Measurements from ENCODE around the gene EIF4H. TPM values are rescaled to one million over a fixed set of nuclear protein-coding genes. Genes with fewer than 3 reads are reported as not detected.

The EIF4H gene
- total RNA-seq, 4 donors from 2014 or later = 291 to 344 (median 322) TPM

GRCh38 chr7:74143383-74143782 lies 30.8 kb upstream of the EIF4H start:
- no peaks in the 10 kb centered on the region for H3K36me3 ChIP-seq
- no peak for ATAC-seq
- 40 to 61% methylated on average over 4 to 6 of the region's 6 CpGs for WGBS, 2 donors (ENCODE audit: low coverage in 1 of 2)
- no peak overlapping the region for H3K27ac ChIP-seq
- H3K4me1 ChIP-seq = no peaks in the 10 kb centered on the region
- TF ChIP-seq POLR2A (IDR thresholded peaks at IDR 0.05) (no peak), POLR2AphosphoS5 (IDR thresholded peaks at IDR 0.05) (no peak), CTCF (IDR thresholded peaks at IDR 0.05) (no peak), EP300 (IDR thresholded peaks at IDR 0.05) (no peak)
- no peaks in the 10 kb centered on the region for H3K9me3 ChIP-seq
- no peaks in the 10 kb centered on the region for H3K27me3 ChIP-seq
- H3K4me3 ChIP-seq = no peak overlapping the region

- Histone ChIP-seq H3K27ac (no peak overlapping the region), H3K4me1 (no peaks in the 10 kb centered on the region), H3K36me3 (no peaks in the 10 kb centered on the region), H3K27me3 (no peaks in the 10 kb centered on the region), H3K4me3 (no peak overlapping the region), H3K9me3 (no peaks in the 10 kb centered on the region)
- TF ChIP-seq POLR2A (IDR thresholded peaks at IDR 0.05) (no peak), CTCF (IDR thresholded peaks at IDR 0.05) (no peak), POLR2AphosphoS5 (IDR thresholded peaks at IDR 0.05) (no peak), EP300 (IDR thresholded peaks at IDR 0.05) (no peak)
- WGBS, 2 donors (ENCODE audit: low coverage in 1 of 2) = 100% methylated on average over 1 of the region's 1 CpG
- ATAC-seq = no peak
Measured at GRCh38 chr7:74148491-74148890, 25.7 kb upstream of the EIF4H start.

- 90 to 98% methylated on average over 5 of the region's 5 CpGs for WGBS, 2 donors (ENCODE audit: low coverage in 1 of 2)
Measured at GRCh38 chr7:74149071-74149470, 25.1 kb upstream of the EIF4H start.

GRCh38 chr7:74149603-74150002 lies 24.6 kb upstream of the EIF4H start:
- H3K27ac ChIP-seq = no peak overlapping the region
- no peaks in the 10 kb centered on the region for H3K9me3 ChIP-seq
- no peaks in the 10 kb centered on the region for H3K27me3 ChIP-seq
- TF ChIP-seq POLR2A (IDR thresholded peaks at IDR 0.05) = no peak
- TF ChIP-seq EP300 (IDR thresholded peaks at IDR 0.05) = no peak
- TF ChIP-seq POLR2AphosphoS5 (IDR thresholded peaks at IDR 0.05) = no peak
- TF ChIP-seq CTCF (IDR thresholded peaks at IDR 0.05) = no peak
- 80 to 83% methylated on average over 1 of the region's 1 CpG for WGBS, 2 donors (ENCODE audit: low coverage in 1 of 2)
- no peaks in the 10 kb centered on the region for H3K36me3 ChIP-seq
- no peaks in the 10 kb centered on the region for H3K4me1 ChIP-seq
- no peak for ATAC-seq
- H3K4me3 ChIP-seq = no peak overlapping the region

More at GRCh38 chr7:74149071-74149470, 25.1 kb upstream of the EIF4H start:
- no peaks in the 10 kb centered on the region for H3K27me3 ChIP-seq
- no peaks in the 10 kb centered on the region for H3K9me3 ChIP-seq
- no peak overlapping the region for H3K4me3 ChIP-seq
- no peak for ATAC-seq
- no peaks in the 10 kb centered on the region for H3K36me3 ChIP-seq
- no peaks in the 10 kb centered on the region for H3K4me1 ChIP-seq
- TF ChIP-seq POLR2AphosphoS5 (IDR thresholded peaks at IDR 0.05) = no peak
- no peak for TF ChIP-seq EP300 (IDR thresholded peaks at IDR 0.05)
- TF ChIP-seq POLR2A (IDR thresholded peaks at IDR 0.05) = no peak
- TF ChIP-seq CTCF (IDR thresholded peaks at IDR 0.05) = no peak
- H3K27ac ChIP-seq = no peak overlapping the region

- ATAC-seq = no peak
- Histone ChIP-seq H3K27me3 (no peaks in the 10 kb centered on the region), H3K4me3 (no peak overlapping the region), H3K9me3 (no peaks in the 10 kb centered on the region), H3K4me1 (no peaks in the 10 kb centered on the region), H3K27ac (no peak overlapping the region), H3K36me3 (no peaks in the 10 kb centered on the region)
- 85 to 100% methylated on average over 1 to 6 of the region's 9 CpGs for WGBS, 2 donors (ENCODE audit: low coverage in 1 of 2)
- TF ChIP-seq EP300 (IDR thresholded peaks at IDR 0.05) (no peak), POLR2A (IDR thresholded peaks at IDR 0.05) (no peak), CTCF (IDR thresholded peaks at IDR 0.05) (no peak), POLR2AphosphoS5 (IDR thresholded peaks at IDR 0.05) (no peak)
Measured at GRCh38 chr7:74153736-74154135, 20.4 kb upstream of the EIF4H start.
